H1 (cell line): ENCODE measurements around the gene OSBP2. TPM values are rescaled to one million over a fixed set of nuclear protein-coding genes. Genes with fewer than 3 reads are reported as not detected.

Experiments
- FOSL1 ChIP-seq: IDR thresholded peaks from 2 replicates; pipeline ENCODE4 v1.6.1; 2011; ENCODE audit warnings: mild to moderate bottlenecking, low read depth, low read length, moderate library complexity; ENCODE audit not compliant: insufficient read depth
- HDAC6 ChIP-seq: IDR thresholded peaks from one replicate; pipeline ENCODE4 v1.7.1; 2012; ENCODE audit warnings: low read depth, mild to moderate bottlenecking, inconsistent platforms, low read length, moderate library complexity
- NANOG ChIP-seq: IDR thresholded peaks from 2 replicates; pipeline ENCODE4 v1.6.1; 2011; ENCODE audit warnings: low read length, low read depth, mild to moderate bottlenecking, inconsistent platforms; ENCODE audit not compliant: insufficient read depth, poor library complexity, severe bottlenecking
- PHF8 ChIP-seq: fragments of 200-600 bp; sonication (generic); conservative IDR thresholded peaks from 2 replicates; pipeline ENCODE4 v1.7.1; 2012; ENCODE audit warnings: low read depth, mild to moderate bottlenecking, inconsistent platforms, low read length, moderate library complexity
- RBBP5 ChIP-seq: IDR thresholded peaks from 2 replicates; pipeline ENCODE4 v1.7.1; 2012; ENCODE audit warnings: low read depth, mild to moderate bottlenecking, inconsistent platforms, low read length, moderate library complexity, borderline replicate concordance
- SP2 ChIP-seq: IDR thresholded peaks from 2 replicates; pipeline ENCODE4 v1.6.1; 2012; ENCODE audit warnings: mild to moderate bottlenecking, low read length, inconsistent platforms
- TAF1 ChIP-seq: IDR thresholded peaks from 2 replicates; pipeline ENCODE4 v1.6.1; 2011; ENCODE audit warnings: mild to moderate bottlenecking, low read depth, low read length
- polyA plus RNA-seq, 7 experiments: library from polyadenylated mRNA; depleted of rRNA in 3 of 7; stranded (reverse) in 5 of 7; unstranded in 2 of 7; fragments of >200 nt in 5 of 7; fragments of 200-250 nt in 2 of 7; gene quantifications; 1 replicate in 5 of 7; 2 replicates in 1 of 7; 4 replicates in 1 of 7; pipeline versions ENCODE4 v1.2.1 to v1.2.3, GENCODE V29; 2011 to 2013; ENCODE audit warnings: missing spikeins in 2 of 7, mixed read lengths in 2 of 7
- total RNA-seq: library from RNA; stranded (reverse); fragmentation: NEBNext Ultra II Directional; extraction: Animal tissue kit (Norgen Biotek cat#: 25700); gene quantifications from 2 replicates; pipeline ENCODE4 v1.2.1, GENCODE V29; 2021
- TF ChIP-seq, protein P1 (sequence below): IDR thresholded peaks from 2 replicates; pipeline ENCODE4 v1.6.1; 2012; ENCODE audit warnings: low read length, inconsistent platforms
- TF ChIP-seq, protein P2 (sequence below): fragments of 300-600 bp; sonication (generic); IDR thresholded peaks from 2 replicates; pipeline ENCODE4 v1.7.1; 2012; ENCODE audit warnings: low read length, moderate library complexity, mild to moderate bottlenecking, inconsistent platforms; ENCODE audit not compliant: insufficient replicate concordance

OSBP2 gene
- total and polyA plus RNA-seq, 2 of the 8 experiments (the other 6 are each of a cell fraction or from before 2014, with no cell fraction given), result 3.4 to 3.7 TPM

DNA sequence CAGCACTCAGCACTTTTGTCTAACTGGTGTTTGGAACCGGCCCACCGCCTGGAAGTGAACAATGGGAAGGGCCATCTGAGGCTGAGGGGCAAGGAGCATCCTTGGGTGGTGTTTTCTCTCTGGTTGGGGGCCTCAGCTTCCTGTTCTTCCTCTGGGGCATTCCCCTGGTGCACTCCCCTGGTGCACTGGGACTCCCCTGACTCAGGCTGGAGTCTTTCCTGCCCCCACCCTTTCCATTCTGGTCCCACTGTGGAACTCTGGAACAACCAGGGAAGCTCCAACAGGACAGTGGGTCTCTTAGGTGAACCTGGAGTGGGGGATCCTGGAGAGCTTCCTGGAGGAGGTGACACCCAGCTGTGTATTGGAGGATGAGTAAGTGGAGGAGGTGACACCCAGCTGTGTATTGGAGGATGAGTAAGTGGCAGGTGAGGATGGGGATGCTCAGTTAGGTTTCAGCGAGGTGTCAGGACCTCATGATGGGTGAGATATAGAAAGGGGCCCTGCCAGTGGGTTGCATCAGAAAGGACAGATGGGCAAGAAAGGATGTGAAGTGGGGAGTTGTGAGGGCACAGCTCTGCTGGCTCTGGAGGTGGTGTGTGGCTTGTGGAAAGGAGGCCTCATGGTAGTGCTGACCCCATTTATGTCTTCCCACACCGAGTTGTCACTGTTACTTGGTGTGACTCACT is 132.1 kb downstream of the OSBP2 start (continued):
- TF ChIP-seq, protein P1, sequence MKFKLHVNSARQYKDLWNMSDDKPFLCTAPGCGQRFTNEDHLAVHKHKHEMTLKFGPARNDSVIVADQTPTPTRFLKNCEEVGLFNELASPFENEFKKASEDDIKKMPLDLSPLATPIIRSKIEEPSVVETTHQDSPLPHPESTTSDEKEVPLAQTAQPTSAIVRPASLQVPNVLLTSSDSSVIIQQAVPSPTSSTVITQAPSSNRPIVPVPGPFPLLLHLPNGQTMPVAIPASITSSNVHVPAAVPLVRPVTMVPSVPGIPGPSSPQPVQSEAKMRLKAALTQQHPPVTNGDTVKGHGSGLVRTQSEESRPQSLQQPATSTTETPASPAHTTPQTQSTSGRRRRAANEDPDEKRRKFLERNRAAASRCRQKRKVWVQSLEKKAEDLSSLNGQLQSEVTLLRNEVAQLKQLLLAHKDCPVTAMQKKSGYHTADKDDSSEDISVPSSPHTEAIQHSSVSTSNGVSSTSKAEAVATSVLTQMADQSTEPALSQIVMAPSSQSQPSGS, result no peak
- TF ChIP-seq PHF8, result no peak
- no peak for TF ChIP-seq RBBP5
- TF ChIP-seq SP2, result no peak
- no peak for TF ChIP-seq FOSL1
- no peak for TF ChIP-seq TAF1
- TF ChIP-seq, protein P2, sequence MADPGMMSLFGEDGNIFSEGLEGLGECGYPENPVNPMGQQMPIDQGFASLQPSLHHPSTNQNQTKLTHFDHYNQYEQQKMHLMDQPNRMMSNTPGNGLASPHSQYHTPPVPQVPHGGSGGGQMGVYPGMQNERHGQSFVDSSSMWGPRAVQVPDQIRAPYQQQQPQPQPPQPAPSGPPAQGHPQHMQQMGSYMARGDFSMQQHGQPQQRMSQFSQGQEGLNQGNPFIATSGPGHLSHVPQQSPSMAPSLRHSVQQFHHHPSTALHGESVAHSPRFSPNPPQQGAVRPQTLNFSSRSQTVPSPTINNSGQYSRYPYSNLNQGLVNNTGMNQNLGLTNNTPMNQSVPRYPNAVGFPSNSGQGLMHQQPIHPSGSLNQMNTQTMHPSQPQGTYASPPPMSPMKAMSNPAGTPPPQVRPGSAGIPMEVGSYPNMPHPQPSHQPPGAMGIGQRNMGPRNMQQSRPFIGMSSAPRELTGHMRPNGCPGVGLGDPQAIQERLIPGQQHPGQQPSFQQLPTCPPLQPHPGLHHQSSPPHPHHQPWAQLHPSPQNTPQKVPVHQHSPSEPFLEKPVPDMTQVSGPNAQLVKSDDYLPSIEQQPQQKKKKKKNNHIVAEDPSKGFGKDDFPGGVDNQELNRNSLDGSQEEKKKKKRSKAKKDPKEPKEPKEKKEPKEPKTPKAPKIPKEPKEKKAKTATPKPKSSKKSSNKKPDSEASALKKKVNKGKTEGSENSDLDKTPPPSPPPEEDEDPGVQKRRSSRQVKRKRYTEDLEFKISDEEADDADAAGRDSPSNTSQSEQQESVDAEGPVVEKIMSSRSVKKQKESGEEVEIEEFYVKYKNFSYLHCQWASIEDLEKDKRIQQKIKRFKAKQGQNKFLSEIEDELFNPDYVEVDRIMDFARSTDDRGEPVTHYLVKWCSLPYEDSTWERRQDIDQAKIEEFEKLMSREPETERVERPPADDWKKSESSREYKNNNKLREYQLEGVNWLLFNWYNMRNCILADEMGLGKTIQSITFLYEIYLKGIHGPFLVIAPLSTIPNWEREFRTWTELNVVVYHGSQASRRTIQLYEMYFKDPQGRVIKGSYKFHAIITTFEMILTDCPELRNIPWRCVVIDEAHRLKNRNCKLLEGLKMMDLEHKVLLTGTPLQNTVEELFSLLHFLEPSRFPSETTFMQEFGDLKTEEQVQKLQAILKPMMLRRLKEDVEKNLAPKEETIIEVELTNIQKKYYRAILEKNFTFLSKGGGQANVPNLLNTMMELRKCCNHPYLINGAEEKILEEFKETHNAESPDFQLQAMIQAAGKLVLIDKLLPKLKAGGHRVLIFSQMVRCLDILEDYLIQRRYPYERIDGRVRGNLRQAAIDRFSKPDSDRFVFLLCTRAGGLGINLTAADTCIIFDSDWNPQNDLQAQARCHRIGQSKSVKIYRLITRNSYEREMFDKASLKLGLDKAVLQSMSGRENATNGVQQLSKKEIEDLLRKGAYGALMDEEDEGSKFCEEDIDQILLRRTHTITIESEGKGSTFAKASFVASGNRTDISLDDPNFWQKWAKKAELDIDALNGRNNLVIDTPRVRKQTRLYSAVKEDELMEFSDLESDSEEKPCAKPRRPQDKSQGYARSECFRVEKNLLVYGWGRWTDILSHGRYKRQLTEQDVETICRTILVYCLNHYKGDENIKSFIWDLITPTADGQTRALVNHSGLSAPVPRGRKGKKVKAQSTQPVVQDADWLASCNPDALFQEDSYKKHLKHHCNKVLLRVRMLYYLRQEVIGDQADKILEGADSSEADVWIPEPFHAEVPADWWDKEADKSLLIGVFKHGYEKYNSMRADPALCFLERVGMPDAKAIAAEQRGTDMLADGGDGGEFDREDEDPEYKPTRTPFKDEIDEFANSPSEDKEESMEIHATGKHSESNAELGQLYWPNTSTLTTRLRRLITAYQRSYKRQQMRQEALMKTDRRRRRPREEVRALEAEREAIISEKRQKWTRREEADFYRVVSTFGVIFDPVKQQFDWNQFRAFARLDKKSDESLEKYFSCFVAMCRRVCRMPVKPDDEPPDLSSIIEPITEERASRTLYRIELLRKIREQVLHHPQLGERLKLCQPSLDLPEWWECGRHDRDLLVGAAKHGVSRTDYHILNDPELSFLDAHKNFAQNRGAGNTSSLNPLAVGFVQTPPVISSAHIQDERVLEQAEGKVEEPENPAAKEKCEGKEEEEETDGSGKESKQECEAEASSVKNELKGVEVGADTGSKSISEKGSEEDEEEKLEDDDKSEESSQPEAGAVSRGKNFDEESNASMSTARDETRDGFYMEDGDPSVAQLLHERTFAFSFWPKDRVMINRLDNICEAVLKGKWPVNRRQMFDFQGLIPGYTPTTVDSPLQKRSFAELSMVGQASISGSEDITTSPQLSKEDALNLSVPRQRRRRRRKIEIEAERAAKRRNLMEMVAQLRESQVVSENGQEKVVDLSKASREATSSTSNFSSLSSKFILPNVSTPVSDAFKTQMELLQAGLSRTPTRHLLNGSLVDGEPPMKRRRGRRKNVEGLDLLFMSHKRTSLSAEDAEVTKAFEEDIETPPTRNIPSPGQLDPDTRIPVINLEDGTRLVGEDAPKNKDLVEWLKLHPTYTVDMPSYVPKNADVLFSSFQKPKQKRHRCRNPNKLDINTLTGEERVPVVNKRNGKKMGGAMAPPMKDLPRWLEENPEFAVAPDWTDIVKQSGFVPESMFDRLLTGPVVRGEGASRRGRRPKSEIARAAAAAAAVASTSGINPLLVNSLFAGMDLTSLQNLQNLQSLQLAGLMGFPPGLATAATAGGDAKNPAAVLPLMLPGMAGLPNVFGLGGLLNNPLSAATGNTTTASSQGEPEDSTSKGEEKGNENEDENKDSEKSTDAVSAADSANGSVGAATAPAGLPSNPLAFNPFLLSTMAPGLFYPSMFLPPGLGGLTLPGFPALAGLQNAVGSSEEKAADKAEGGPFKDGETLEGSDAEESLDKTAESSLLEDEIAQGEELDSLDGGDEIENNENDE, result no peak
- TF ChIP-seq HDAC6, result no peak
- no peak for TF ChIP-seq NANOG
